Esophagus muscularis mucosa (tissue), 4 donors: Measurements from ENCODE around the gene PIK3CB. TPM values are rescaled to one million over a fixed set of nuclear protein-coding genes. Genes with fewer than 3 reads are reported as not detected.
A peak's percentile ranks its signal among the peaks of the same experiment; 100 is the strongest.
"Not testable (repeated sequence)": the region's sequence is repeated elsewhere in the genome, so short reads cannot be mapped to it uniquely, and the experiment has no call there.

Experiments used
- DNase-seq: peaks from one replicate; pipeline ENCODE4 v3.0.0-alpha.2; 2017; ENCODE audit errors: extremely low spot score
- H3K27ac ChIP-seq, 4 donors: fragments of 200-600 bp; sonication (generic); replicated peaks in 1 of 4; 1 replicate in 3 of 4; 2 replicates in 1 of 4; pipeline ENCODE4 v1.5.1; 2016 to 2019; ENCODE audit warnings: mild to moderate bottlenecking in 1 of 4
- H3K27me3 ChIP-seq, 4 donors: fragments of 200-600 bp; sonication (generic); one replicate each; pipeline versions ENCODE4 v1.5.1 to v1.6.0; 2016 to 2019
- H3K36me3 ChIP-seq, 4 donors: fragments of 200-600 bp; sonication (generic); one replicate each; pipeline ENCODE4 v1.5.1; 2016 to 2019
- H3K4me1 ChIP-seq, 4 donors: fragments of 200-600 bp; sonication (generic); one replicate each; pipeline ENCODE4 v1.5.1; 2016 to 2019
- H3K4me3 ChIP-seq, 4 donors: fragments of 200-600 bp; sonication (generic); 1 replicate in 2 of 4; 2 replicates in 2 of 4; pipeline ENCODE4 v1.5.1; 2016 to 2019; ENCODE audit warnings: mild to moderate bottlenecking in 4 of 4, moderate library complexity in 1 of 4
- H3K9me3 ChIP-seq, 4 donors: fragments of 200-600 bp; sonication (generic); 1 replicate in 3 of 4; 2 replicates in 1 of 4; pipeline ENCODE4 v1.5.1; 2016 to 2019
- EP300 ChIP-seq: sonication (generic); formaldehyde crosslinking; IDR thresholded peaks from one replicate; pipeline ENCODE4 v1.6.1; 2017; ENCODE audit warnings: antibody characterized with exemption
- POLR2A ChIP-seq: fragments of 450-650 bp; IDR thresholded peaks from one replicate; pipeline ENCODE4 v1.6.1; 2017; ENCODE audit warnings: antibody characterized with exemption, moderate library complexity, mild to moderate bottlenecking, low read depth
- POLR2AphosphoS5 ChIP-seq, 2 donors: sonication (generic); formaldehyde crosslinking; IDR thresholded peaks; one replicate each; pipeline ENCODE4 v1.6.1; 2017; ENCODE audit warnings: antibody characterized with exemption in 2 of 2
- WGBS: methylation state at CpG from one replicate; pipeline ENCODE4 v1.1.5; 2018; 5-methylcytosine and 5-hydroxymethylcytosine counted together
- intact Hi-C: fragments of 100-400 bp; cut with DNase I; formaldehyde crosslinking; loops from one replicate; pipeline ENCODE4 v1.15.1; 2023
- total RNA-seq, 4 donors: library from RNA; depleted of rRNA; stranded (reverse); fragments of >200 nt; gene quantifications; one replicate each; pipeline versions ENCODE4 v1.1.0 to v1.2.1, GENCODE V29; 2016
- TF ChIP-seq, protein P1 (sequence below), 3 experiments: fragments of 200-600 bp in 2 of 3; fragments of 450-650 bp in 1 of 3; sonication (generic) in 2 of 3; IDR thresholded peaks; one replicate each; pipeline ENCODE4 v1.5.1; 2017 to 2019; ENCODE audit warnings: antibody characterized with exemption in 3 of 3, mild to moderate bottlenecking in 2 of 3, moderate library complexity in 1 of 3

Gene PIK3CB
- total RNA-seq, 4 donors from 2014 or later: 32.1 to 42.7 (median 36.6) TPM

DNA sequence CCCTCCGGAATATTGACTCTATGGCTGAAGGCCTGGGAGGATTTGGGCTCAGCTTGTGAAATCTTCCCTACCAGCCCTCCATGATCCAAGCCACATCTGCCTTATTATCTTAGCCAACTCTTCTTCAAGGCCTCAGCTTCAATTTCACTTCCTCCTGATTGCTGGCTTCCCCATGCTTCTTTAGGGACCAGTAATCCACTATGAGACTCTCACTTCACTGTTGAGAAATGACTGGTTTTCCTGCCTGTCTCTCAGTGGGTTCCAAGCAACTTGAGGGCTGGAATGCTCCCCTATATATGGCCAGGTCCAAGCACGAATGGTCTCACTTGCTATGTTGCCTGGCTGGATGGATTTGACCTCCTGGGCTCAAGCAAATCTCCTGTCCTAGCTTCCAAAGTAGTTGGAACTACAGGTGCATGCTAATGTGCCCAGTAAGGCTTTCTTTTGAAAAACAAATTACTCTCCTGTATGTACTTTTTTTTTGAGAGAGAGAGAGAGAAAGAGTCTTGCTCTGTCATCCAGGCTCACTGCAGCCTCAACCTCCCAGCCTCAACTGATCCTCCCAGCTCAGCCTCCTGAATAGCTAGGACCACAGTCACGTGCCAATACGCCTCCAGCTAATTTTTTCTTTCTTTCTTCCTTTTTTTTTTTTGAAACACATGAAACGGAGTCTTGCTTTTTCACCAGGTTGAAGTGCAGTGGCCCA lies 7.9 kb upstream of the PIK3CB start:
- no peaks in the 10 kb centered on the region for H3K9me3 ChIP-seq
- H3K4me3 ChIP-seq: no peak overlapping the region
- 74% methylated on average over 5 of the region's 5 CpGs for WGBS
- TF ChIP-seq POLR2AphosphoS5 (IDR thresholded peaks at IDR 0.05) (no peak), EP300 (no peak)
- TF ChIP-seq, protein P1, sequence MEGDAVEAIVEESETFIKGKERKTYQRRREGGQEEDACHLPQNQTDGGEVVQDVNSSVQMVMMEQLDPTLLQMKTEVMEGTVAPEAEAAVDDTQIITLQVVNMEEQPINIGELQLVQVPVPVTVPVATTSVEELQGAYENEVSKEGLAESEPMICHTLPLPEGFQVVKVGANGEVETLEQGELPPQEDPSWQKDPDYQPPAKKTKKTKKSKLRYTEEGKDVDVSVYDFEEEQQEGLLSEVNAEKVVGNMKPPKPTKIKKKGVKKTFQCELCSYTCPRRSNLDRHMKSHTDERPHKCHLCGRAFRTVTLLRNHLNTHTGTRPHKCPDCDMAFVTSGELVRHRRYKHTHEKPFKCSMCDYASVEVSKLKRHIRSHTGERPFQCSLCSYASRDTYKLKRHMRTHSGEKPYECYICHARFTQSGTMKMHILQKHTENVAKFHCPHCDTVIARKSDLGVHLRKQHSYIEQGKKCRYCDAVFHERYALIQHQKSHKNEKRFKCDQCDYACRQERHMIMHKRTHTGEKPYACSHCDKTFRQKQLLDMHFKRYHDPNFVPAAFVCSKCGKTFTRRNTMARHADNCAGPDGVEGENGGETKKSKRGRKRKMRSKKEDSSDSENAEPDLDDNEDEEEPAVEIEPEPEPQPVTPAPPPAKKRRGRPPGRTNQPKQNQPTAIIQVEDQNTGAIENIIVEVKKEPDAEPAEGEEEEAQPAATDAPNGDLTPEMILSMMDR (IDR thresholded peaks at IDR 0.05): no peak
- no peaks in the 10 kb centered on the region for H3K36me3 ChIP-seq
- H3K27me3 ChIP-seq: no peaks in the 10 kb centered on the region
- DNase-seq: no peak
- H3K27ac ChIP-seq: no peak overlapping the region
- intact Hi-C loops: no loop called here
- no peaks in the 10 kb centered on the region for H3K4me1 ChIP-seq

DNA sequence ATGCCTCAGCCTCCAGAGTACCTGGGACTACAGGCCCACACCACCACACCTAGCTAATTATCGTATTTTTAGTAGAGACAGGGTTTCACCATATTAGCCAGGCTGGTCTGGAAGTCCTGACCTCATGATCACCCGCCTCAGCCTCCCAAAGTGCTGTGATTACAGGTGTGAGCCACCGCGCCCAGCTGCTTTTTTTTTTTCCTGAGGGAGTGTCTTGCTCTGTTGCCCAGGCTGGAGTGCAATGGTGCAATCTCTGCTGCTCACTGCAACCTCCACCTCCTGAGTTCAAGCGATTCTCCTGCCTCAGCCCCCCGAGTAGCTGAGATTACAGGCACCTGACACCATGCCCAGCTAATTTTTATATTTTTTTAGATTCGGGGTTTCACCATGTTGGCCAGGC lies 3.7 kb upstream of the PIK3CB start:
- DNase-seq, H3K9me3 ChIP-seq, H3K4me3 ChIP-seq, H3K36me3 ChIP-seq, H3K27ac ChIP-seq, H3K27me3 ChIP-seq: not testable (repeated sequence)
- 96% methylated on average over 7 of the region's 7 CpGs for WGBS
- intact Hi-C loops: loop anchor here (10.0 kb wide), 3 partner anchors 64 to 244 kb away; partner anchors contain the start of gene CEP70
- H3K4me1 ChIP-seq: peaks cover 6 to 15% (median 13%) of the 10 kb centered on the region in 4 donors

DNA sequence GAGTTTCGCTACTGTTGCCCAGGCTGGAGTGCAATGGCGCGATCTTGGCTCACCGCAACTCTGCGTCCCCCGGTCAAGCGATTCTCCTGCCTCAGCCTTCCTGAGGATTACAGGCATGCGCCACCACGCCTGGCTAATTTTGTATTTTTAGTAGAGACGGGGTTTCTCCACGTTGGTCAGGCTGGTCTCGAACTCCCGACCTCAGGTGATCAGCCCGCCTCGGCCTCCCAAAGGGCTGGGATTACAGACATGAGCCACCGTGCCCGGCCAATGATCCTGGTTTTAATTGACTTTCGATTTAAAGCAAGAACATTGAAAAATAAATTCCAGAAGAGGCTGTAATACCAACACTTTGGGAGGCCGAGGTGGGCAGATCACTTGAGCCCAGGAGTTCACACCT lies 1.1 kb upstream of the PIK3CB start:
- not testable (repeated sequence) for H3K27me3 ChIP-seq, H3K4me3 ChIP-seq, H3K9me3 ChIP-seq, H3K36me3 ChIP-seq, DNase-seq
- 95% methylated on average over 19 of the region's 19 CpGs for WGBS
- intact Hi-C loops: loop anchor here (2.0 to 10.0 kb wide), 4 partner anchors 61 to 241 kb away; partner anchors contain the start of gene CEP70
- Histone ChIP-seq H3K27ac (peak overlapping the region; percentile 90 to 97 (median 94)), H3K4me1 (peaks cover 11 to 29% (median 23%) of the 10 kb centered on the region in 4 donors)

DNA sequence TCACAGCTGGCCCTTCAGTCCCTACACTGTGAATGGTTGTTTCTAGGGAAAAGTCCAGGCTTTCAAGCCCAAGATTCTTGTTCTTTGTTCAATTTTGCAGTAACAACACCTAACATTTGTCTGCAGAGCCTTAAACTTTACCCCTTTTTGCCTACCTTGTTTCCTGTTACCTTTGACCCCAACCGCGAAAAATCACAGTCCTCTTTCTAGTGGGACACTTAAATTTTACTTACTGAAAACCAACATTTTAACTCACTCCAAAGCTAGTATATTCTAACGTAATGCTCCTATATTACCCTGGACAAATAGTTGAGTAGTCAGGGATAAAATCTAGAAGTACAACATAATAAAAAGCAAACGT lies 649 bp upstream of the PIK3CB start:
- Histone ChIP-seq H3K4me3 (peak overlapping the region; percentile 74 to 98 (median 96)), H3K9me3 (no peaks in the 10 kb centered on the region), H3K27me3 (no peaks in the 10 kb centered on the region), H3K36me3 (no peaks in the 10 kb centered on the region), H3K4me1 (peaks cover 11 to 29% (median 23%) of the 10 kb centered on the region in 4 donors), H3K27ac (peak overlapping the region; percentile 90 to 97 (median 94))
- WGBS: 33% methylated on average over 4 of the region's 4 CpGs
- TF ChIP-seq POLR2A: no peak
- no peak for TF ChIP-seq EP300
- TF ChIP-seq POLR2AphosphoS5 (IDR thresholded peaks at IDR 0.05): no peak
- TF ChIP-seq, protein P1 (IDR thresholded peaks at IDR 0.05): no peak
- no peak for DNase-seq
- intact Hi-C loops: loop anchor here (2.0 to 10.0 kb wide), 4 partner anchors 61 to 241 kb away; partner anchors contain the start of gene CEP70

DNA sequence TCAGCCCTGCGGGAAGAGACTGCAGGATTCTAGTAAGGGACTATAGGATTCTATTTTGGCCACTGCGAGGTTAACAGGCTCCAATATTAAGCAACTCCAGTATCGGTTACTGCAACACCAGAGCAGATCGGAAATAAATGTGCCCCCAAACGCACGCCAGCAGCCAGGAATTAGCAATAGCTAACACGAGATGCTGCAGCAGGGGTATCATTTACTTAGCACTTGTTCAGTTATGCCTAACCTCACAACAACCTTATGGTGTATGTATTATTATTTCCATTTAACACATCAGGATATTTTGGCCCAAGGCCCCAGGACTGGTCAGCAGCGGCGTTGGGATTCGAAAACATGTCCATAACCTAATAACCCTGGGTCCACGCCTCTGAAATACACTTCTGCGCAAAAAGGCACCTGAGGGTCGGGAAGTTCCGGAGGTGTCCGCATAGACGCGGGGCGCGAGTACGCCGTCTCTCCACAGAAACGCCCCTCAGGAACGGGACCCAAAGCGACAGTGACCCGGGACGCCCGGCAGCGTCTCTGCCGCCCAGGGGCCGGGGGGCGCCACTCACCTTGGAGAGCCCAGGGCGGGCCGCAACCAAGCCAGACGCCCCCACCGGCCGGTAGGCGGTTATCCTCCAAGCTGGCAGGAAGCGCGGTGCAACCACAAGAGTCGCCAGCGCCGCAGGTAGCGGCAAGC lies 681 bp downstream of the PIK3CB start:
- no peaks in the 10 kb centered on the region for H3K27me3 ChIP-seq
- H3K4me3 ChIP-seq: peak overlapping the region; percentile 74 to 98 (median 96)
- H3K27ac ChIP-seq: peak overlapping the region; percentile 90 to 97 (median 94)
- TF ChIP-seq, protein P1 (IDR thresholded peaks at IDR 0.05): peak in 2 of 3 experiments; percentile 34 to 42
- no peak for TF ChIP-seq POLR2AphosphoS5 (IDR thresholded peaks at IDR 0.05)
- no peaks in the 10 kb centered on the region for H3K9me3 ChIP-seq
- DNase-seq: no peak
- intact Hi-C loops: loop anchor here (2.0 to 10.0 kb wide), 4 partner anchors 59 to 239 kb away; partner anchors contain the start of gene CEP70
- 0% methylated on average over 26 of the region's 43 CpGs for WGBS
- no peaks in the 10 kb centered on the region for H3K36me3 ChIP-seq
- peaks cover 11 to 29% (median 23%) of the 10 kb centered on the region in 4 donors for H3K4me1 ChIP-seq

DNA sequence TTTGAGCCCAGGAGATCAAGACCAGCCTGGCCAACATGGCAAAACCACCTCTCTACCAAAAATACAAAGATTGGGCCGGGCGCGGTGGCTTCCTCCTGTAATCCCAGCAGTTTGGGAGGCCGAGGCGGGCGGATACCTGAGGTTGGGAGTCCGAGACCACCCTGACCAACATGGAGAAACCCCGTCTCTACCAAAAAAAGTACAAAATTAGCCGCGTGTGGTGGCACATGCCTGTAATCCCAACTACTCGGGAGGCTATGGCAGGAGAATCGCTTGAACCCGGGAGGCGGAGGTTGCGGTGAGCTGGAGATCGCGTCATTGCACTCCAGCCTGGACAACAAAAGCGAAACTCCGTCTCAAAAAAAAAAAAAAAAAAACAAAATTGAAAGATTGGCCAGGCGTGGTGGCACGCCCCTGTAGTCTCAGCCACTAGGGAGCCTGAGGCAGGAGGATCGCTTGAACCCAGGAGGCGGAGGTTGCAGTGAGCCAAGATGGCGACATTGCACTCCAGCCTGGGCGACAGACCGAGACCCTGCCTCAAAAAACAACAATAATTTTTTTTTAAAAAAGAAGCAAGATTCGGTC lies 2.2 kb downstream of the PIK3CB start:
- not testable (repeated sequence) for H3K36me3 ChIP-seq, H3K4me3 ChIP-seq, H3K27me3 ChIP-seq, H3K27ac ChIP-seq, DNase-seq, H3K9me3 ChIP-seq
- 96% methylated on average over 26 of the region's 27 CpGs for WGBS
- intact Hi-C loops: loop anchor here (10.0 kb wide), 3 partner anchors 58 to 238 kb away; partner anchors contain the start of gene CEP70
- H3K4me1 ChIP-seq: peaks cover 11 to 29% (median 23%) of the 10 kb centered on the region in 4 donors
